NB4 (cell line): ENCODE data around the gene CHAC1.

Source experiments
- DNase-seq: peaks from one replicate; pipeline ENCODE4 v3.0.0; 2010; ENCODE audit warnings: low read depth
- H3K4me3 ChIP-seq: one replicate; pipeline ENCODE4 v1.5.1; 2011; ENCODE audit warnings: mild to moderate bottlenecking, low read depth, low read length, moderate library complexity
- CTCF ChIP-seq: IDR thresholded peaks from one replicate; pipeline ENCODE4 v1.5.1; 2012; ENCODE audit warnings: low read depth, low read length
- MAX ChIP-seq: IDR thresholded peaks from 2 replicates; pipeline ENCODE4 v1.6.1; 2011; ENCODE audit warnings: low read depth, low read length
- MYC ChIP-seq: IDR thresholded peaks from 2 replicates; pipeline ENCODE4 v1.6.1; 2011; ENCODE audit warnings: low read depth, low read length
- POLR2A ChIP-seq: IDR thresholded peaks from 2 replicates; pipeline ENCODE4 v1.6.1; 2011; ENCODE audit warnings: mild to moderate bottlenecking; ENCODE audit not compliant: insufficient read length; ENCODE audit errors: extremely low read depth

CHAC1 gene

GRCh38 chr15:40908095-40908494, 45.2 kb upstream of the CHAC1 start:
- TF ChIP-seq CTCF (no peak), MAX (no peak), POLR2A (no peak), MYC (no peak)
- no peak overlapping the region for H3K4me3 ChIP-seq

GRCh38 chr15:40909662-40910630, 43.3 kb upstream of the CHAC1 start:
- H3K4me3 ChIP-seq: no peak overlapping the region
- TF ChIP-seq MYC (peak; percentile 69; the same call in 1 of the 2 replicates), POLR2A (no peak), CTCF (no peak), MAX (peak; percentile 53)
- DNase-seq: peak; percentile 80

More at GRCh38 chr15:40908095-40908494, 45.2 kb upstream of the CHAC1 start:
- no peak for DNase-seq

- TF ChIP-seq MAX: no peak
- TF ChIP-seq MYC: no peak
- TF ChIP-seq POLR2A: no peak
- no peak for TF ChIP-seq CTCF
- no peak overlapping the region for H3K4me3 ChIP-seq
- DNase-seq: peak; percentile 51
These were observed 42.1 kb upstream of the CHAC1 start for GRCh38 chr15:40911141-40911540.

GRCh38 chr15:40911693-40912092, 41.6 kb upstream of the CHAC1 start:
- no peak for TF ChIP-seq POLR2A
- no peak for TF ChIP-seq MAX
- no peak for TF ChIP-seq MYC
- no peak for TF ChIP-seq CTCF
- no peak overlapping the region for H3K4me3 ChIP-seq
- DNase-seq: no peak

- TF ChIP-seq MYC: no peak
- no peak for TF ChIP-seq CTCF
- TF ChIP-seq POLR2A: no peak
- no peak for TF ChIP-seq MAX
- no peak for DNase-seq
- H3K4me3 ChIP-seq: no peak overlapping the region
These were observed 40.8 kb upstream of the CHAC1 start for GRCh38 chr15:40912478-40912877.
